GM18508 (cell line): ENCODE measurements around the gene TMEM185B.
"Not testable (repeated sequence)": the region's sequence is repeated elsewhere in the genome, so short reads cannot be mapped to it uniquely, and the experiment has no call there.

Source experiments
- ATAC-seq: cut with Tn5 transposase; IDR thresholded peaks from one replicate; pipeline ENCODE4 v1.9.1; 2021; ENCODE audit warnings: moderate number of reproducible peaks; ENCODE audit not compliant: insufficient read depth, unreplicated experiment

The TMEM185B gene

DNA sequence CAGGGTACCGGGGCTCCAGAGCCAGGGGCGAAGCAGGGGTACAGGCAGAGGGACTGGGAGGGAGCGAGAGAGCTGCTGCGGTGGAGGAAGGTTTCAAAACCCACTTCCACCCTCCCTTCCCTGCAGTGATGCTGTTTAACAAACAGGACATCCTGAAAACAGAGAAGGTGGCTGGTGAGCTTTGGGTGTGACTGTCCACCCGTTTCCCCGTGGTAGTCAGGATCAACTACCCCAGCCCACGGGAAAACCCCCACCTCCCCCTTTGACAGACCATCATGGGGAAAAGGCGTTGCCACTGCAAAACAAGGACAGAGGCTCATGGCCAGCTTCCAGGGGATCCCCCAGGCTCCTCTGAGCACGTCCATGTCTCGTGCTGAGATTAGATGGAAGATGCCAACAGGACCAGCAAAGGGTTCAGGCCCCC lies 12.9 kb downstream of the TMEM185B start:
- ATAC-seq, result no peak

GRCh38 chr2:120209427-120210269 lies 13.6 kb downstream of the TMEM185B start:
- ATAC-seq, result no peak

- no peak for ATAC-seq
Measured at GRCh38 chr2:120208381-120209353, 14.5 kb downstream of the TMEM185B start.

DNA sequence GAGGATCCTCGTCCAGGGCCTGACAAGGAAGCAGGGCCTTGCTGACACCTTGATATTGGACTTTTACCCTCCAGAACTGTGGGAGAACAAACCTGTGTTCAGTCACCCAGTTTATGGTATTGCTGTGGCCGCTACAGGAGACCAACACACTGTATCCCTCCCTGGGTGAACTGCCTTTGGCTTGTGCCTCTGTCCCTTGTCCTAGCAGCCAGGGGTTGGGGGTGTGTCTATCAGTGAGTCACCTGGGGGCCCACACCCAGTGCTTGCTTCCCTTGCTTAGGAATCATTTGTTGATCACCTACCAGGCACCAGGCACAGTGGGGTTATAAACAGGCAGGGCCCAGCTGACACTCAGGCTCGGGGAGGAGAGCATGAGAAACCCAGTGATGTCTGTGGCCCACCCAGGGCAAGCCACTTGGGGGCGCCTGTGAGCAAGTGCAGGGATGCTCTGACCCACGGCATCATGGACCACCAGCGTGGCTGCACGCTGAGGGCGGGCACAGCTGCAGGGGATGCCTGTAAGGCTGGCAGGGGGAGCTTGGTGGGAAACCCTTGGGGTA lies 17.1 kb downstream of the TMEM185B start:
- ATAC-seq, result no peak

DNA sequence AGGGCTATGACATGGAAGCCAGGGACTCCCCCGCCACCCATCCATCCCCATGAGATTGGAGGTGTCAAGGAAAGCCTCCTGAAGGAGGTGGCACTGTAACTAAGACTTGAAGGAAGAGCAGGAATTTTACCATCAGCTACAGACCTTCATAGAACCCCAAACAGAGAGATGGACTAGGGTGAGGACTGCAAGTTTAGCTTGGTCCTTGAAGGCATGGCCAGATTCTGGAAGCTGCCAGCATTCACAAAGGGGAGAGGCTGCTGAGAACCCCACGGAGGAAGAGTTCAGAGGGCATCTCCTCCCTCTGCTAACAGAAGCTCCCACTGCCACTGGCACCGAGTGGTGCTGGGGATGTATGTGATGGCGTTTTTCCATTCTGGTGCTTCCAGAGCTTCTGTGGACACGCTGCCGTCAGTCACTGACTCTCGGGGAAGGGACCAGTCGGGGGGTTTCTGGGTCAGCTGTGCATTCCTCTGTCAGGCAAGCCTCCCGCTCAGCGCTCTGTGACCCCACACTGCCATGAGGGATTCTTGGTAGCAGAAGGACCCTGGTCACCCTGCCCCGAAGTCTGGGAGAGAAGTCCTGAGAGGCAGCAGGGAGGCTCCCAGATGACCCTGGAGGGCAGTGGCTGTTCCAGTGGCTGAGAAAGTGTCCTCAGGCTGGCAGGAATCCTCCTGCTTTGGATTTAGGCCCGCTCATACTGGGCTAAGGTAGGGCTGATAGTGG lies 18.1 kb downstream of the TMEM185B start:
- no peak for ATAC-seq

GRCh38 chr2:120204417-120204816 lies 18.8 kb downstream of the TMEM185B start:
- no peak for ATAC-seq

DNA sequence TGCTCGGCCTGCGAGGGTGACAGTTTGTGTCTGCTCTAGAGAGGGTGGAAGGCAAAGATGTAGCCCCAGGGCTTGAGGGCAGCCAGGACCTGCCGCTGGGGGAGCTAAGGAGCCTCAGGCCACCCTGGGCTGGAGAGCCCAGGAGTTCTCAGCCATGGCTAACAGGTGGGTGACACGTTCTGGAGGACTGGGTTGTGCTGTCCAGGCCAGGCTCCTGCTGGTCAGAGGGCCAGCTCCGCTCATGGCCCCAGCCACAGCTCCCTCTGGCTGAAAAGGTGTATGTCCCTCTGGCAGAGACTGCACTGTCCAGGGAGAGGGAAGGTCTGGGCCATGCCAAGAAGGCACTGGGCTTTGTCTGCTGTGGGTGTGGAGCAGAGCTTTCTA lies 19.2 kb downstream of the TMEM185B start:
- no peak for ATAC-seq

GRCh38 chr2:120203251-120204021 lies 19.8 kb downstream of the TMEM185B start:
- ATAC-seq, result no peak

GRCh38 chr2:120199817-120200459 lies 23.3 kb downstream of the TMEM185B start:
- not testable (repeated sequence) for ATAC-seq

DNA sequence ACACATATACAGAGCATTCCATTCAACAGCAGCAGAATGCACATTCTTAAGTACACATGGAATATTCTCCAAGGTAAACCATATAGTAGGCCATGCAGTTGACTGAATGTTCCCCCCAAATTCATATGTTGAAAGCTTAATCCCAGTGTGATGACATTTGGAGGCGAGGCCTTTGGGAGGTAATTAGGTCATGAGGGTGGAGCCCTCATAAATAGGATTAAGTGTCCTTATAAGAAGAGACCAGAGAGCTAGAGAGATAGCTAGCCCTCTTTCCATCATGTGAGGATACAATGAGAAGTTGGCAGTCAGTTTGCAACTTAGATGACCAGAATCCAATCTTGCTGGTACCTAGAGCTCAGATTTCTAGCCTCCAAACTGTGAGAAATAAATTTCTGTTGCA lies 27.6 kb downstream of the TMEM185B start:
- ATAC-seq, result no peak

- ATAC-seq, result no peak
Measured at GRCh38 chr2:120192280-120192679, 30.9 kb downstream of the TMEM185B start.

DNA sequence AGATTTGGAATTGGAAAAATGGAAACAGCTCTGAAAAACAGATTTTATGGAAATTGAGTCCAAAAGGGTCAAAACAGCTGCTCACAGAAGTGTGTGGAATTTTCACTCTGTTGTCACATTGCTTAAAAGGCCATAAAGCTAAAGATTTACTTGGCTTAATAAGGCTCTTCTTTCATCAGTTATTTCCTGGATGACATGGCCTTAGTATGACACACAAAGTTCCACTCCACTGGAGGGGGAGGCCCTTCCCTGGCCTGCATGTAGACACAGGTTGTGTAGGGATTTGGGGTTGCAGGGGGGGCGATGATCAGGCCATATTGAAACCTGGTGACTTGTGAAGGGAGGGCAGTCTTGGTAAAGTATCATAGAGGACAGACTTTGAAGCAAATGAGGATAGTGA lies 34.0 kb downstream of the TMEM185B start:
- no peak for ATAC-seq

DNA sequence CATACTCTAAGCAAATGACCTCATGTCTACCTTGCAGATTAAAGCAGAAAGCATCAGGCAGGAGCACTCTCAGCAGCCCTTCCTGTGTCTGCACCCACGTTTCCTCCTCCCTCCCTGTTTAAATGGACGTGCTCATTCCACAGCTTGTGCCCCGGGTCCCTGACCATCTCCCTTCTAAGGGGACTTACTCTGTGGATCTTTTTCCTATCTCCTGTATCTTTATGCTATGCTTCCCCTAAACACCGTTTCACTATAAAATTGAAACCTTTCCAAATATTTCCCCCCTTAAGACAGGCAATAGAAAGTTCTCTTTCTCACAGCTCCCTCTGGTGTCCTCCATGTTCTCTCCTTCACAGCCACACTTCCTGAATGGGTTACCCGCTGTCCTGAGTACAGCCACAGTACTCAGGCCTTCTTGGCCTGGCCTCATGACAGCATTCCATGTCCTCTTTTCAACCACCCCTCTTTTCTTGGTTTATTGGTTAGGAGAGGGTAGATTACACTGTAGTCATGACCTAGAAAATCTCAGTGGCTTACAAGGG lies 41.1 kb downstream of the TMEM185B start:
- no peak for ATAC-seq

- ATAC-seq, result no peak
Measured at GRCh38 chr2:120180066-120180465, 43.1 kb downstream of the TMEM185B start.

- no peak for ATAC-seq
Measured at GRCh38 chr2:120179396-120179795, 43.8 kb downstream of the TMEM185B start.

DNA sequence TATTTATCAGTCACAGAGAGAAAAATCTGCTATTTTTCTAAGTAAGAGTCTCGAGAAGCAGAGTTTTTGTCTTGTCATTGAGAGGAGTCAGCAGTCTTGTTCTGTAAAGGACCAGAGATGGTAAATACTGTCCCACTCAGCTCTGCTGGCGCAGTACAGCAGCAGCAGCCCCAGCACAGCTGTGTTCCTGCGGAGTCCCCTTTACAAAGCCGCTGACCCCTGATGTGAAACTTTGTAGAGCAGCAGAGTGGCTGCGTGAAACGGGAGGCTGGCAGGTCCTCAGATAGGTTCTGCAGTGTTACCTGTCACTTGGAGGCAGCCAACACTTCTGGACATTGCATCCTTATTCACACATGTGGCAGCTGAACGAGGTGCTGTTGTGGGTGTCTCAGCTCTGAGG lies 45.2 kb downstream of the TMEM185B start:
- ATAC-seq, result no peak

- ATAC-seq, result peak; percentile 94
Measured at GRCh38 chr2:120177001-120177621, 46.1 kb downstream of the TMEM185B start.

DNA sequence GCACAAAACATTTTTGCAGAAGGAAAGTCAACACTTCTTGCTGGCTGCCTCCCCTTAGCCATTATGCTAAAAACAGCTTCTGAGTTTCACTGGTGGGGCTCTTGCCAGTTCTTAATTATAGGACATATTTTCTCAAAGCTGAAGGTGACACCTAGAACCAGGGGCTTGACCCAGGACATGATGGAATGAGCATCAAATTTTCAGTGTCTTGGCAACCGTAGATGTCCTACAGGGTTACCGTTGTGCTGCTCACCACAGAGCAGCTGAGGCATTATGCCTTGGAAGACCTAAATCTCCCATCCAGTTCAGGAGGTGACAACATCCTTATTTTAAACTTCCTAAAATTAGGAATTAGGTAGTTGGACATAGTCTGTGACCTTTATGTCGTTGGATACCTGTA lies 46.7 kb downstream of the TMEM185B start:
- no peak for ATAC-seq
